GM19468 (cell line): ENCODE results near the gene FGD5.
"Not testable (repeated sequence)": the region's sequence is repeated elsewhere in the genome, so short reads cannot be mapped to it uniquely, and the experiment has no call there.

ENCODE experiments used
- ATAC-seq: cut with Tn5 transposase; IDR thresholded peaks from one replicate; pipeline ENCODE4 v1.9.1; 2021; ENCODE audit warnings: mild to moderate bottlenecking, moderate library complexity, moderate number of reproducible peaks; ENCODE audit not compliant: unreplicated experiment; ENCODE audit errors: extremely low read depth

FGD5 gene

DNA sequence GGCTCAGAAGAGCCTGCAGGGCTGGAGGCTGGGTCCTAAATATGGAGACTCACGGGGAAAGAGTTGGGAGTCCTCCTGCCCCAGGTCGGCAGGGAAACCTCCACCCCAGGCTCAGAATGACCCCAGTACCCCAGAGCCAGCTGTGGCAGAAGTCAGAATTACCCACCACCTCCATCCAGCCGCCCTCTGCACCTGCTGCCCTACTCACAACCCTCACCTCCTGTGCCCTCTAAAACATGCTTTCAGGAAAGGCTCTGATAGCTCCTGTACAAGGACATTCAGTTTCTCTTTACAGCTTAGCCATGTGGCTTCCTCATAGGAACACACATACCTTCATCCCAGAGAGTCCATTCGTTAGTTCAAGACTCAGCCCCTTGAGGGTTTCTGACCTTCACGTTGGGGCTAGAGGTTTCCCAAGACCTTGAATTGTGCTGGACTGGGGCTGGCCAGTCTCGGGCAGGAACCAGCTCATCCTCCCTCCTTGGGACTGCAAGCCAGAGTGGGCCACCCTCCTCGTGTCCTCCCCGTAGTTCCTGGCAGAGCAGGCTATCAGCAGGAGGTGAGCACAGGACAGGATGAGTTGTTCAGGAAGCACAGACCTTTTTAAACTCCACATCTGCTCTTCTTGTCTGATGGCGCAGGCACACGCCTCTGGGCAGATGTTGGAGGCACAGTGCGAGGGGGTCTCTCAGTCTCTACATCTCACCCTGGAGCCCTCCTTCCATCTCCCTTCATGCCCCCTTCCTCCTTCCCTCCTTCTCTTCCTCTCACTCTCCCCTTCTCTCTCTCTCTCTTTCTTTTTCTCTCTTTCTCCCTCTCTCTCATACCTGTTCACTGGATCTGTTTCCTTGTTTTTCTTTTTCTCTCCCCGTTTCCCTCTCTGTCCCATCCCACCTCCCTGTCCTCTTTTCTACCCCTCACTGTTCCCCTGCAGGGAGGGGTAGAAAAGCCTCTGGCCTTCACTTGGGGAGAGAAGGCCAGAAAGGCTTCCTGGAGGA is 72.7 kb downstream of the FGD5 start:
- ATAC-seq = no peak

GRCh38 chr3:14892226-14892625 is 73.5 kb downstream of the FGD5 start:
- no peak for ATAC-seq

GRCh38 chr3:14894085-14894484 is 75.3 kb downstream of the FGD5 start:
- no peak for ATAC-seq

GRCh38 chr3:14897266-14897665 is 78.5 kb downstream of the FGD5 start:
- no peak for ATAC-seq

GRCh38 chr3:14898929-14899328 is 80.2 kb downstream of the FGD5 start:
- ATAC-seq = no peak

- no peak for ATAC-seq
Measured at GRCh38 chr3:14899993-14900618, 81.3 kb downstream of the FGD5 start.

DNA sequence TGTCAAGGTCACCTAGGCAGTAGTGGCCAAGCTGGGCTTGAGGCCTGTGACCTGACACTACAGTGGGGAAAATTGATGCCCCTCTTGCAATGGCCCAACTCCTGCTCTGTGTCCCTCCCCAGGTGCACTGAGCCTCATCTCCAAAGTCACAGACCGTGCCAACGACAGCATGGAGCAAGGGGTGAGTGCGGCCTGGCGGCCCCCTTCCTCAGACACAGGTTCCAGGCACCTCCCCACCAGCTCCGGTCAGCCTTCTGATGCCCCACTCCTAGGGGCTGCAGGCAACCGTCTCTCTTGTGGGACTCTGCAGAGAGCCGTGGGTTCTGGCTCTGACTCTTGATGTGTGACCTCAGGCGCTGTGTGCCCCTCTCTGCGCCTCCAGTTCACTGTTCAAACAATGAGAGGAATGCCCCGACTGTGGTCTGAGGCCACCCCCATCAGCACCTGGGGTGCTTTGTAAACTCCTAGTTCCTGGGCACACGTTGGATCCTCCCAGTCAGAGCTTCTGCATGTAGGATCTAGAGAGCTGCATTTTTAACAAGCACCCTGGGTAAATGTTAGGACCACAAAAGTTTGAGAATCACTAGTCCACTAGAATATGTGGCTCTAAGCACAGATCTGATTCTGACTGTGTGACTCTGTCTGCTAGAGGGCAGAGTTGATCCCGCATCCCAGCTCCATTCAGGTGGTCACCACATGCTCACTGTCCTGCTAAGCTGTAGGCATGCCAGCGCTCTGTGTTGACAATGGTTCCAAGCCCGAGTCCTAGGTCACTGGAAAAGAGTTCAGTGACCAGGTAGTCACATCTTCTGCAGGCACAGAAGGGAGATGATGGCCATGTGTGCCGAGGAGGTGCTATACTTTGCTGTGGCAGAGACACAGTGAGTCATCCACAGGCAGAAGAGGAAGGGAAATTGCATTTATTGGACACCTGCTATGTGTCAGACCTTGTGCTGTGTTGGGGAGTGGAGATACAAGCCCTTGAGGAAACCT is 82.4 kb downstream of the FGD5 start:
- no peak for ATAC-seq

DNA sequence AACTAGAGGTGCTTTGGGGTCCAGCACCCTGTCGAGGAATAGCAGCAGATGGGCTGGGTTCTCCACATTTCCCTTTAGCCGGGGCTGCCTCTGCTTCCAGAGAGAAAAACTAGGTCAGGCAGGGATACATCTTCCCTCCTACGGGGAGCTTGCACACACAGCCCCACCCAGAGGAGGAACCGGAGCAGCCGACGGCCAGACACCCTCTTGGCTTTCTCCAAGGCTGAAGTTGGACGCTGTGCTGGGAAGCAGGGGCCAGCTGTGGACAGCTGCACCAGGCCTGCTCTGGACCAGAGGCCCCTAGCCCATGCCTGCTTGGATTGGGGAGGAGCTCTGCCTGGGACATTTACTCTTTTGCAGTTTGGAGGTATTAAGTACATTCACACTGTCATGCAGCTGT is 84.0 kb downstream of the FGD5 start:
- no peak for ATAC-seq

- ATAC-seq = not testable (repeated sequence)
Measured at GRCh38 chr3:14903501-14903900, 84.7 kb downstream of the FGD5 start.

GRCh38 chr3:14905055-14905657 is 86.4 kb downstream of the FGD5 start:
- ATAC-seq = no peak

- ATAC-seq = no peak
Measured at GRCh38 chr3:14906355-14906971, 87.7 kb downstream of the FGD5 start.

- no peak for ATAC-seq
Measured at GRCh38 chr3:14907043-14907966, 88.5 kb downstream of the FGD5 start.

- ATAC-seq = no peak
Measured at GRCh38 chr3:14909250-14909649, 90.5 kb downstream of the FGD5 start.

GRCh38 chr3:14911651-14912050 is 92.9 kb downstream of the FGD5 start:
- no peak for ATAC-seq

- no peak for ATAC-seq
Measured at GRCh38 chr3:14913071-14913925, 94.5 kb downstream of the FGD5 start.

- ATAC-seq = no peak
Measured at GRCh38 chr3:14913926-14914778, 95.4 kb downstream of the FGD5 start.

GRCh38 chr3:14914779-14915117 is 96.0 kb downstream of the FGD5 start:
- no peak for ATAC-seq
